NCI-H748 treated with DMSO at 0.1 percent for 48 hours (cell line): ENCODE results near the gene ATP13A2.

Experiments used
- DNase-seq: peaks from one replicate; lab custom pipeline; 2025; lab: John Stamatoyannopoulos, UW

The ATP13A2 gene

GRCh38 chr1:17011439-17012307 is at the start of gene ATP13A2:
Gene ATP13A2 (minus strand): TSS chr1:17011928. CDS start chr1:17011738, 190 bp downstream.
- DNase-seq: peak; percentile 52

GRCh38 chr1:17061486-17061885 is 49.8 kb upstream of the ATP13A2 start:
- no peak for DNase-seq

GRCh38 chr1:17060306-17060749 is 48.6 kb upstream of the ATP13A2 start:
- no peak for DNase-seq

GRCh38 chr1:17059391-17060305 is 47.9 kb upstream of the ATP13A2 start:
- DNase-seq: peak; percentile 17

GRCh38 chr1:17056551-17056950 is 44.8 kb upstream of the ATP13A2 start:
- DNase-seq: no peak

GRCh38 chr1:17055801-17056200 is 44.1 kb upstream of the ATP13A2 start:
- no peak for DNase-seq

GRCh38 chr1:17053685-17054410 is 42.1 kb upstream of the ATP13A2 start, which contains the start of gene SDHB:
Gene SDHB (minus strand): TSS chr1:17054032. CDS start chr1:17054019, 13 bp downstream.
- peak; percentile 75 for DNase-seq

GRCh38 chr1:17053086-17053684 is 41.5 kb upstream of the ATP13A2 start:
- DNase-seq: no peak

GRCh38 chr1:17052641-17053040 is 40.9 kb upstream of the ATP13A2 start:
- no peak for DNase-seq

- DNase-seq: no peak
These were observed 40.3 kb upstream of the ATP13A2 start for GRCh38 chr1:17052038-17052437.

- no peak for DNase-seq
These were observed 36.2 kb upstream of the ATP13A2 start for GRCh38 chr1:17047924-17048323.

GRCh38 chr1:17046334-17046657 is 34.6 kb upstream of the ATP13A2 start:
- no peak for DNase-seq

- peak; percentile 36 for DNase-seq
These were observed 34.1 kb upstream of the ATP13A2 start for GRCh38 chr1:17045634-17046333.

- no peak for DNase-seq
These were observed 33.4 kb upstream of the ATP13A2 start for GRCh38 chr1:17045150-17045549.

- DNase-seq: no peak
These were observed 31.9 kb upstream of the ATP13A2 start for GRCh38 chr1:17043676-17044075.

- no peak for DNase-seq
These were observed 28.4 kb upstream of the ATP13A2 start for GRCh38 chr1:17040135-17040534.

- DNase-seq: no peak
These were observed 27.8 kb upstream of the ATP13A2 start for GRCh38 chr1:17039522-17039921.

- DNase-seq: no peak
These were observed 21.8 kb upstream of the ATP13A2 start for GRCh38 chr1:17033481-17033880.

GRCh38 chr1:17032741-17033140 is 21.0 kb upstream of the ATP13A2 start:
- no peak for DNase-seq

- DNase-seq: no peak
These were observed 19.7 kb upstream of the ATP13A2 start for GRCh38 chr1:17031436-17031835.

GRCh38 chr1:17030206-17030605 is 18.5 kb upstream of the ATP13A2 start:
- DNase-seq: no peak
